ENCODE results near the gene PDE3A.

Gene PDE3A

DNA sequence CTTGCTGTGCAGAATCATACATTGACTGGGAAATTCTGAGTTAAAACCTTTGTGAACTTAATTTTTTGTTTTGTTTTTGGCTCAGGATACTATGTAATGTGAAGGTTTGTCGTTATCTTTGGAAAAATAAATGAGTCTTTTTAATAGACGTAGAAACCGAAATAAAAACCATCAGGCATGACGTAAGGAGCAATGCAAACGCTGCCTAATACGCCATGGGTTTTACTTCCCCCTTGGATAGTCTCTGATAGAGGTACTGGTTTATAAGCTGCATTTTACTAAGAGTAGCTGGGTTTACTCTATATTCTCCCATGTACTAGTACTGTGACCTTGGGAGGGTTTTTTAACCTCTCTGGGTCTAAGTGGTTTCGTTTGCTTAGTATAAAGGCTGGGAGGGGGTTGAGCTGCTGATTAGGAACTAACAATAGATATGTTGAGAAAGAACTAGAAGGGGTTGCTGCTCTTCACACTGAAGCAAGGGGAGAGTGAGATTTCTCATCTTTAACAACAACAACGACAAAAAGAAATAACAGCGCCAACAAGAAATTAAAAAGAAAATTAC lies 260.0 kb downstream of the PDE3A start:
- no peak for DNase-seq

DNA sequence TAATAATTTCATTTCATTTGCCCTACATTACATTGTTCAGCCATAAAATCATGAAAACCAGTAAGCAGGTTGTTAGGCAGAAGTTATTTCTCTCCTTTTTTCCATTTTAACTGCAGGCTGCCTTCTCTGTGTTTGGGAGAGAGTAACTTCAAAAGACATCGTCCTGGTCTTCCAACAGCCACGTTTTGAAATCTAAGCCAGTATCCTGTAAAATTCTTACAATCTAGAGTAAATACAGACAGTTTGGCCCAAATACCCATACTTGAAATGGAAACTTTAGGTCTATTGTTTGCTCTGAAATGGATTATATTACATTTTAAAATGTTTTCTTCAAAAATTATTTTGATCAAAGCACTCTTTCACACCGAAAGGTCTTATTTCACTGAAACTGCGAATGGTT lies 260.7 kb downstream of the PDE3A start:
- no peak for DNase-seq

DNA sequence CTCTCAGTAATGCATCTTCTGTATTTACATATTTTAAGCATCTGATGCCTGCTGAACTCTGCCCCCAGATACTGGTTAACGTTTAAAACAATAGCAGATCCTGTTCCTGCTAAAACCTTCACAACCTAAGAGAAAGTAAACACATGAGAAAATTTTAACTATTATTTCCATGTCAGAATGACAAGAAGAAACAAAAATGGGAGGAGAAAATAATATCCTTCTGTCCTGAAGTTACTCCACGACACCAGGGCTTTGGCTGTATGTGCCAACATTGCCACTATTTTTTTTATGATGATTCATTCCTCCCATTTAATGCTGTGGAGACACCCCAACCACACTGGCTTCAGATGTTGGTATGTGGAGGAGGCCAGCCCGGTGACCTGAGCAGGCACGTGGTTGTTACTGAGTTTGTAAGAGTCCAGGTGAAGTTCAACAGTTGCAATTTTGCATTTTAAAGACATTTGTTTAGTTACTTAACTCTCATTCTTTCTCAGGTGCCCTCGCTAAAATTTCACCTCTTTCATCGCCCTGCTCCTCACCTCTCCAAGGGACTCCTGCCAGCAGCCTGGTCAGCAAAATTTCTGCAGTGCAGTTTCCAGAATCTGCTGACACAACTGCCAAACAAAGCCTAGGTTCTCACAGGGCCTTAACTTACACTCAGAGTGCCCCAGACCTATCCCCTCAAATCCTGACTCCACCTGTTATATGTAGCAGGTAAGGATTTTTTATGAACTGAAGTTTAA lies 261.2 kb downstream of the PDE3A start:
- DNase-seq = no peak

DNA sequence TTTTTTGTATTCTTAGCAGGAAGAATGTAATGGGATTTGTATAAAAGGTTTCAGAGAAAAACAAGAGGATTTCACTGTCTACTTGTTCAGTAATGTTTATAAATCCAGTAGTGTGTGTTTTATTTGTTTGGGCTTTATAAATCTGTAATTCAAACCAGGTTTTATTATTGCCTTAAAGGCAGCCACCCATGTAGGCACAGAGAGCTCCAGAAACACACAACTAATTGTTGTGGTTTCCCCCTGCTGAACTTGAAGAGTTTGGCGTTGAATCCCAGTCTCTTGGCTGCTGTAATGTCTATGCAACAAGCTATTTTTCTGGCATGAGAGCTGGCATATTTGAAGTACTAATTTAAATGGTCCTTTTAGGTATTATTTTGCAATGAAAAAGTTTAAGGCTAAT lies 263.4 kb downstream of the PDE3A start:
- DNase-seq = no peak

DNA sequence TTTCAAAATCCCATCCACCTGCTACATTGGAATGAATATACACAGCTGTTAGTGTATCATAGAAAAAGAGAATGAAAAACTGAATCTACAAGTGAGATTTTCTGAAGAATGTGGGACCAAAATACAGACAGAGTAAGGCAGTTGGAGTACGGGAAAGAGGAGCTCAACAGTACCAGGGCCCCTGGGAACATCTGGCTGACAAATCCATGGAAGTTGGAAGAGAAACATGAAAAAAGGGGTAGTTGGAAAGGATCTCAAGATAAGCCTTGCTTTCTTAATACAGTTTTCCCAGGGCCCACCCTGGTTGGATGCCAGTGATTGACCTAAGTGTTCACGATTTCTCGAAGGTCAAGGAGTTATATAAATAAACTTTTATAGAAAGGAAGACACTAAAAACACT lies 272.8 kb downstream of the PDE3A start:
- no peak for DNase-seq

DNA sequence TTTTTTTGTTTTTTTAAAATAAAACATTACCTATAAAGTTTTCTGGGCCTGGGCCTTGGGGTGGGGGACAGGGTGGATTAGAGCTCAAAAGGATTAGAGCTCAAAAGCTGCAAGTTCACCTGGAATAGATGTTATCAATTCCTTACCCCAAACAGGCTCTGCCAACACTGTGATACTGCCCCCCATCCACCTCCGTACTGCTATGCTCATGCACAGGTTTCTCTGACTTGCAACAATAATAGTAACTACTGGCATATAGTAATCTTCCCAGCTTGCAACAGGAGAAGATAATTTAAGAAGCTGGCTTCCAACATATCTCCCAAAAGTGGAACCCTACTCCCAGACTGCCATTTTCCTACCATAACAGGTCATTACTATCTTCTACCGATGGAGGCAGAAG lies 275.5 kb downstream of the PDE3A start:
- no peak for DNase-seq

DNA sequence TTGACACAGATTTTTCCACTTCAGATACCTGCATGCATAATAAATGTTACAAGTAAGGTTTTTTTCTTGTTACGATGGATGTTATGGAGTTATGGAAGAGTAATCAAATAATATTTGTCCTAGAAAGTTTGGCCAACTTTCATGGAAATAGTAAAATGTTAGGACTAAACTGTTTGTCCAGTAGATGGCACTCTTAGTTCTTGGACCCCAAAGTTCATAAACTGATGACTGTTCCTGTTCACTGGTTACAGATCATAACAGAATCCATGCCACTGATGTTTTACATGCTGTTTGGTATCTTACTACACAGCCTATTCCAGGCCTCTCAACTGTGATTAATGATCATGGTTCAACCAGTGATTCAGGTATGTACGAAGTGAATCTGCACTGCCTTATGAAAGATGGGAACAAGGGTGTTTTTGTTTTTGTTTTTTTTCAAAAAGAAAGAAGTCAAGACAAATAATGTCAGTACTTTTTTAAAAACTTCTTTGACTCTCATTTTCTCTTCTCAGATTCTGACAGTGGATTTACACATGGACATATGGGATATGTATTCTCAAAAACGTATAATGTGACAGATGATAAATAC lies 278.0 kb downstream of the PDE3A start:
- no peak for DNase-seq

DNA sequence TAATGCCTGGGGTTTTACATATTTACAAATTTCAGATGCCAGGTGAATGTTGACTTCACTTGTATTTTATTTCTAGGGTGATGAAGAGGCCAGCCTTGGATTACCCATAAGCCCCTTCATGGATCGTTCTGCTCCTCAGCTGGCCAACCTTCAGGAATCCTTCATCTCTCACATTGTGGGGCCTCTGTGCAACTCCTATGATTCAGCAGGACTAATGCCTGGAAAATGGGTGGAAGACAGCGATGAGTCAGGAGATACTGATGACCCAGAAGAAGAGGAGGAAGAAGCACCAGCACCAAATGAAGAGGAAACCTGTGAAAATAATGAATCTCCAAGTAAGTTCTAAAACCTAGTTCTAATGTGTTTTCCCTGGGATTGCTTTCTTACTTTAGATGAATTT lies 285.5 kb downstream of the PDE3A start:
- no peak for DNase-seq

DNA sequence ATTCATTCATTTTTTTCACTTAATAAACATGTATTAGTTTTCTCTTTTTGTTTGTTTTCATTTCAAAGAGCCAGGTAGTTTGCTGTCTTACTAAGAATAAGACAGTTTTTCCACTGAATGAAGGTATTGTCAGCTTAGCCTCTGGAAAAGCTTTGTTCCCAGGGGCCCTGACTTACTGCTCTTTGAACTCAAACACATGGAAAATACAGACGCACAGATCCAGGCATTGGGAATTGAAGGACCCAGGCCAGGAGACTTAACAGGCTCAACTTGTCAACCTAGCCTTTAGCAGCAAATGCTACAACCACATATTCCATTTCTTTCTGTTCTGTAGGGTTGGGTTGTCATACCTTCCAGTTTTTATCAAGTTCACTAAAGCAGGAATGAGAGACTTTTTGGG lies 288.3 kb downstream of the PDE3A start:
- no peak for DNase-seq

DNA sequence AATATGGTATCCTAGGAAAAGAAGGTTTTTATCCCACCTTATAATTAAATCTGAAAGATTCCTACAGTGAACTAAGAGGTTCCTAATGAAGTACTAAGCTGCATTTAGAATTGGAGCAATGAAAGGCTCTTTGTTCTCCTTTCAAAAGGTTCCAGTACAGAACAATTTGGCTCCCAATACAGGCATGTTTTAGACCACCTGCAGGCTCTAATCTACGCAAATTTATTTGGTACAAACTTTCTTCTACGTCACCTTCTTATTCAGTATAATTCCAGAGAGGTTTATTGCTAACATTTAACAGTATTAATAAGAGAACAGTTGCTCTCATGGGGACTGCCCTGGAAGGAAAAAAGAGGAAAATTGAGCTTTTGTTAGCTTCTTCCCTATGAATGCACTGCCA lies 289.2 kb downstream of the PDE3A start:
- DNase-seq = no peak

DNA sequence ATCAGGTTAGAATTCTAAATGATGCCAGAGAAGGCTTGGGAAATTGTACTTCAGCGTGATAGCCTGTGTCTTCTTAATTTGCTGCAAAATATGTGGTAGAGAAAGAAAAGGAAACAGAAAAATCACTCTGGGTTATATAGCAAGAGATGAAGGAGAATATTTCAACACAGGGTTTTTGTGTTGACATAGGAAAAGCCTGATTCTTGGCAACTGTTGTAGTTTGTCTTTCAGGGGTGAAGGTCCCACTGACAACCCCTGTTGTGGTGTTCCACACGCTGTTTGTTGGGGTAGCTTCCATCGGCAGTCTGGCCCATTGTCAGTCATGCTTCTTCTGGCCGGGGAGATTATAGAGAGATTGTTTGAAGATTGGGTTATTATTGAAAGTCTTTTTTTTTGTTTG lies 313.0 kb downstream of the PDE3A start:
- no peak for DNase-seq

DNA sequence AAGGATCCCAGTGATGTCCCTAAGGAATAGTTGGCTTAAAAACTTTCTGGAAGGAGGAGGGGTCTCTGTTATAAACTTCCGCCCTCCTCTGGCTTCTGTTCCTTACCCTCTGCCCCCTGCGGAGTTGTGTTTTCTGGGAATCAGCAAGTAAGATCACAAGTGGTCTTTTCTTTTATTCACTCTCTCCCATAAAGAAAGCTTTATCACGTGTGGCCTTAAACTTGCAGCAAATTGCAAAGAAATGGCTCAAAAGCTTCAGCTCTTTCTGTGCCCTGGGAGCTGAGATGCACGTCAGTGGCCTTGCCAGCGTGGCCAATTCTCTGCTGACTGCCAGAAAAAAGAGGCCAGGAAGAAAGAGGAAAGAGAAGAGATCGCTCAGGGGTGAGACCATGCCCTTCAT lies 326.9 kb downstream of the PDE3A start, which contains the start of gene SLCO1C1:
SLCO1C1 (plus strand) TSS at position 101 of the 400 bp plus-strand sequence. CDS start 4,245 bp downstream, outside the sequence.
- no peak for DNase-seq

DNA sequence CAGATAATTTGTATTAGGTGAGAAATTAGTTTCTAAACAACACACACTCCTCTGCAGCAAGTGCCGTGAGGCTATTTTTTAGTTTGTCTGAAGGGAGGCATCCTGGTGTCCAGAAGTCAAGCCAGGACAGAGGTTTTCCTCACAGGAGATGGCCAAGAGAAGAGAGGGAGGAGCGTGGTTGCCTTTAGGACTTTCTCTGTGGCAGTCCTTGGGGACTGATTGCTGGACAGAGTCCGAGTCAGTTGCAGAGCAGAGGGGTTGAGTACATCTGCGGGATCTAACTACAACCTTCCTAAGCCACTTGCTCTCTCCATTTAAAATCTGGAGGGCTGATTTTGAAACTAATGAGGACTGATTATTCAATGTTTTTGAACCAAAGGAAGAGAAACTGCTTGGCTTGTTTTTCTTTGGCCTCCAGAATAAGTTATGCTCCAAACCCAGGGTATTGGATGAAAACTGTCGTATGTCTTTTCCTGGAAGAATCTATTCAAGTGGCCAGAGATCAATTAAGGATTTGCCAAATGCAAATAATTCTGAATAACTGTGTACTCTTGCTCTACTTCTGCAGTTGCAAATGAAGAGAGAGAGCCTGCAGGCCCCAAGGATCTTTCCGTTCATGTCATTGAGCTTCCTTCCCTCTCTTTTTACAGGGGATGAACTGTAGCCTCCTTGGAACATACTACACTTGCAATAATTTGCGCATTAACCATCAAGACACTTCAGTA lies 328.0 kb downstream of the PDE3A start:
- no peak for DNase-seq

DNA sequence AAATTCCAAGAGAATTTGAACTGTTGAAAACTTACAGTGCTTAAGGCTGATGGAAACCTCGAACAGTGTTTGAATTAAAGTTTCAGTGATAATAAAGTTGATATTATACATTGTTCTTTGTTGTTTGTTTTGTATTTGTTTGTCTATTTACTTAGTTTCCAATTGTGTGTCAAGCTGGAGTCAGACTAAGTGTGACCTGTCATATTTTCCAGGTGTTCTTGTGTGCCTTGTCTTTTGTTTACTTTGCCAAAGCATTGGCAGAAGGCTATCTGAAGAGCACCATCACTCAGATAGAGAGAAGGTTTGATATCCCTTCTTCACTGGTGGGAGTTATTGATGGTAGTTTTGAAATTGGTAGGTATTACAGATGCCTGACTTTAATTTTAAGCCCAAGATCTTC lies 332.8 kb downstream of the PDE3A start:
- no peak for DNase-seq

DNA sequence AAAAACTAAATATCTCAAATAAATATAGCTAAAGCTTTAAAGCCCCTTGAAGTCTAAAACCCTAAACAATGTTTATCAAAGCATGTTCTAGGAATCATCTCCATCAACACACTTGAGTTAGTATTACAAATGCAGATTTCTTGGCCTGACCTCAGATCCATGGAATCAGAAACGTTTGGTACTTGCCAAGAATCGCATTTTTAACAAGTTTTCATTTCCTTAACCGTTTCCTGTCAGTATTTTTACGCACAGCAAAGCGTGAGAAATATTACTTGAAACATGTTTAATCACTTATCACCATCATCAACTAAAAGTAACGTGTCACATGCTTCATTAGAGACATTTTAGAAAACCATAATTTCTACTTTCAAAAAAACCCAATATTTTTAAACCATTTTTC lies 336.5 kb downstream of the PDE3A start:
- no peak for DNase-seq

DNA sequence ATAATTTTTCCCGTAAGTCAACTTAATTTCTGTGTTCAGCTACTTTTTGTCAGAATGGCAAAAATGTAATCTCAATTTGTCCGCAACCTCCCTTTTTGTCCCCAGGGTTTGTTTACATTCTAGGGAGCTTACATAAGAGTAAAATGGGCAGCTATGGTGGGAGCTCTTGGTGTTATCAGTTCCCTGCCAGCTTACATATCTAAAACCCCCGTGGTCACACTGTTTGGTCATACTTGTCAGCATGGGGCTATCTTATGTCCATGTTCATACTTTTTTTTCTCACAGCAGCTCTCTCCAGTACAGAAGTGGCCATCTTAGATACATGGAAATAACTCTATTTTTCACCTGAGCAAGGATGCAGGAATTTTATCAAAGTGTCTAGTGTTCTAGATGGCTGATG lies 343.5 kb downstream of the PDE3A start:
- no peak for DNase-seq

DNA sequence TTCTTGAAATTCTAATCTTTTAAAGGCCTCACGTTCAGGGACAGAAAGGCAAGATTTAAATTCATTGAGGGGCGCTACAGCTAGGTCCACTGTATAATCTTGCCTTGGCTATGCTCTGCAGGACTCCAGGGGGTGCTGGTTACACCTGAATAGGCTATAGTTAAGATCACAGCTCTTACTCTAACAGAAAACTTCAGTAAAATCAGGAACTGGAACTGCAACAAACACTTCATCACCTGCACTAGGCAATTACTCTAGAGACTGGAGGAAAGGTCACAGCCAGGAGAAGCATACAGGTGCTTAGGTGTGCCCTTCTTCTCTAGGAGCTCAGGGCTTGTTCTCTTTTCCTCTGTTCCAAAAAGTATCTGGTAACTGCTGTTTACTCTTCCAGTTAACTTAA lies 347.7 kb downstream of the PDE3A start:
- no peak for DNase-seq

DNA sequence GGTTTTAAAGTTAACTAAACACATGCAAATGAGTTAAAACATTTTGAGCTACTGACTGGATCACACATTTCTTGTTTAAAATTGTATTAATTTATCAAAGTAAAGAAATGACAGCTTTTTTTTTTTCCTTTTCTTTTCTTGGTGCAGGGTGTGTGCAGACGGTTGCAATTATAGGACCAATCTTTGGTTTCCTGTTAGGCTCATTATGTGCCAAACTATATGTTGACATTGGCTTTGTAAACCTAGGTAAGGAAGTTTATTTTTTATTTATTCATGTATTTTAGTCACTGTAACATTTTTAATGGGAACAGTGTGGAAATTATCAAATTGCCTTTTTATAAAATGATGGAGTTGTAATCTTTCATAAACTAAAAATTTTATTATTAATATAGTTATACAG lies 348.6 kb downstream of the PDE3A start:
- DNase-seq = no peak

DNA sequence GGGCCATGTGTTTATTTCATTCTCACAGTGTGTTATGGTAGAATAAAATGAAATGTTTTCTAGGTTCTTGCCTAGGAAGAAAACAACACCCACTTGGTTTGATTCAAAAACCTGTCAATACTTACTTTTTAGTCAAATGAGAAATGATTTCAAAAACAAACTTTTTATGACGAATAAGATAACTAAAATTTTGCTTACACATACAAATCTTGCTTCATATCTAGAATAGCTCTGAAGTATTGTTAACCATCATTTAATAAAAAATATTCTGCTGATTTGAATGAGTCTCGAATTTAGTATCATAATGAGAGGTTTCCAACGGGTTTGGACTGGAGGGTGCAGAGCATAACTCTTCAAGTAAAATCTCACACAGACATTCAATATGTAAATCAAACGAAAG lies 350.0 kb downstream of the PDE3A start:
- DNase-seq = no peak

DNA sequence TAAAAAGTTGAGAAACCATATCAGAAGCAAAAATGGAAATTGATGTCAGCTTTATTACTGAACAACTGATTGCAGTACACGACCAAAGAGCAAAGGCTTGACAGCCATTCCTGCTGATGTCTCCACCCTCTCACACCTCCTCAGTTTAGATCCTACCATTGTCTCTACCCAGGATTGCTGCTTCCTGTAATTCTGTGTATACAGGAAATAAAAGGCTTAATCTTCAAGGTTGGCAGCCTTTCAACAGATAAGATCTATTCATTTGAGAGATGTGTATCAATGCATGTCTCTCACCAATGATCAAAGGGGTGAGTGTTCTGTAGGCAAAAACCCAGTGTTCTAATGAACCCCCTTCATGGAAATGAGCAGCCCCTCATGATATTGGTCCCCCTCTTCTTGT lies 353.8 kb downstream of the PDE3A start:
- no peak for DNase-seq

DNA sequence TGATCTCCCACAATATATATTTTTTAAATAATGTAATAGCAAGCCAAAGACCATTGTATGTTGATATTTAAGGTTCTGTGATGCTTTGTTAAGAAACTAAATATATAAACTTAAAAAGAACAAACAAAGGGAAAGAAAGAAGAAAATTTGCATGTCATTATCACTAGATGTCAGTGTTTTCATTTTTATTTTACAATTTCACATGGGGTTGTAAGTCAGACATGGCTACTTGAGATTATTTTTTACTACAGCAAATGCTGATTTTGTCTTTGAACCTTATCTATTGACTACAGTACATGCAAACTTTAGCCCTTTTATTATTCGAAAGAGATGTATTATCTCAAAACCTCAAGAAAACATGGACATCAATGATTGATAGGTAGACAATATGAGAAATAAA lies 362.9 kb downstream of the PDE3A start:
- no peak for DNase-seq
